ENCODE data around the gene ZMYM1. TPM values are rescaled to one million over a fixed set of nuclear protein-coding genes. Genes with fewer than 3 reads are reported as not detected.
"Not testable (repeated sequence)": the region's sequence is repeated elsewhere in the genome, so short reads cannot be mapped to it uniquely, and the experiment has no call there.

ZMYM1 gene
- total RNA-seq, 1 experiment from 2014 or later = 29.4 TPM

DNA sequence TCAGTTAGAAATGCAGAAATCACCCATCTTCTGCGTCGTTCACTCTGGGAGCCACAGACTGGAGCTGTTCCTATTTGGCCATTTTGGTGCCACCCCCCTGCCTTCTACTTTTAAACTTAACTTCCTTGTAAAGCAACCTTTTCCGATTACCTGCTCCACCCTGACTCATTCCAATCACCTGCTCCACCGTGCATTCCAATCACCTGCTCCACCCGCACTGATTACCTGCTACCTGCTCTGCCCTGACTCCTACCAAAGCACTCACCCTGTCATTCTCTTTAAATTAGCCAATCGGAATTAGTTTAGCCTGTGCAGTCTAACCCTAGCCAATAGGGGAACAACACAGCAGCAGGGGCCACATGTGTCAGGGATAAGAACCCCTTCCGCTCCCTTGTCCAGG, 20.9 kb upstream of the ZMYM1 start:
- not testable (repeated sequence) for H4K91ac ChIP-seq (ENCODE audit: insufficient read length, low read depth, low read length); H3K4ac ChIP-seq (ENCODE audit: low read depth, low read length); H3K4me3 Mint-ChIP-seq; H3K4me1 Mint-ChIP-seq; H4K8ac ChIP-seq (replicated peaks; ENCODE audit: insufficient read length, low read depth, low read length); H3K27ac Mint-ChIP-seq; DNase-seq; H3K79me1 ChIP-seq (ENCODE audit: insufficient read depth, low read depth, low read length, poor library complexity, severe bottlenecking); H3K9ac ChIP-seq (ENCODE audit: extremely low read depth, insufficient read length, low read length); H3K27me3 ChIP-seq (ENCODE audit: insufficient read depth, low read length); H2BK120ac ChIP-seq (ENCODE audit: low read depth, low read length, poor library complexity, severe bottlenecking); H2AK5ac ChIP-seq (ENCODE audit: insufficient read length, low read length); H3K23me2 ChIP-seq (ENCODE audit: insufficient read length, low read depth, low read length, poor library complexity, severe bottlenecking); H2BK15ac ChIP-seq (ENCODE audit: low read depth, low read length); H2BK5ac ChIP-seq (ENCODE audit: insufficient read length, low read length); H4K5ac ChIP-seq (ENCODE audit: insufficient read length, low read depth, low read length); H3K4me2 ChIP-seq (ENCODE audit: insufficient read depth, insufficient read length, low read length); H2BK12ac ChIP-seq (ENCODE audit: insufficient read length, low read depth, low read length); H3K9me3 ChIP-seq (ENCODE audit: control insufficient read depth, low read depth, low read length); H3K36me3 Mint-ChIP-seq (ENCODE audit: insufficient read depth in 1 of 3, low read depth in 3 of 3); H3K14ac ChIP-seq (ENCODE audit: insufficient read depth, low read length); H2AFZ ChIP-seq (ENCODE audit: low read length); H2BK20ac ChIP-seq (ENCODE audit: low read depth, low read length, poor library complexity, severe bottlenecking); H3K79me2 ChIP-seq (ENCODE audit: insufficient read depth, low read length); H3K18ac ChIP-seq (ENCODE audit: insufficient read length, low read depth, low read length); H3K4me1 ChIP-seq (ENCODE audit: insufficient read depth, low read length); H3K56ac ChIP-seq (ENCODE audit: insufficient read length, low read depth, low read length); H3K23ac ChIP-seq (ENCODE audit: insufficient read length, low read depth, low read length); H3K27ac ChIP-seq (ENCODE audit: insufficient read length, low read depth, low read length); H4K20me1 ChIP-seq (ENCODE audit: control insufficient read depth, insufficient read depth, insufficient read length); H3T11ph ChIP-seq (ENCODE audit: low read length)
- H3K27me3 Mint-ChIP-seq (ENCODE audit: low read depth) = peaks cover 34% of the 10 kb centered on the region
- no CpG with 5 or more reads among the region's 7 CpGs for WGBS (ENCODE audit: extremely low coverage, insufficient read length, low lambda C conversion rate)
- H3K9me3 Mint-ChIP-seq = peaks cover 15 to 23% of the 10 kb centered on the region in 2 experiments
